GM12865 (cell line): ENCODE data around the gene MPO.

ENCODE experiments used
- DNase-seq: peaks from one replicate; pipeline ENCODE4 v3.0.0; 2010; ENCODE audit warnings: low read depth
- H3K4me3 ChIP-seq: 2 replicates; pipeline ENCODE4 v1.5.1; 2011; ENCODE audit warnings: mild to moderate bottlenecking, low read depth, low read length, control low read depth
- TF ChIP-seq, protein P1 (sequence below): IDR thresholded peaks from 2 replicates; pipeline ENCODE4 v1.5.1; 2011; ENCODE audit warnings: low read length, control low read depth, low read depth, inconsistent platforms; ENCODE audit not compliant: insufficient read depth; ENCODE audit errors: missing control alignments

The MPO gene

DNA sequence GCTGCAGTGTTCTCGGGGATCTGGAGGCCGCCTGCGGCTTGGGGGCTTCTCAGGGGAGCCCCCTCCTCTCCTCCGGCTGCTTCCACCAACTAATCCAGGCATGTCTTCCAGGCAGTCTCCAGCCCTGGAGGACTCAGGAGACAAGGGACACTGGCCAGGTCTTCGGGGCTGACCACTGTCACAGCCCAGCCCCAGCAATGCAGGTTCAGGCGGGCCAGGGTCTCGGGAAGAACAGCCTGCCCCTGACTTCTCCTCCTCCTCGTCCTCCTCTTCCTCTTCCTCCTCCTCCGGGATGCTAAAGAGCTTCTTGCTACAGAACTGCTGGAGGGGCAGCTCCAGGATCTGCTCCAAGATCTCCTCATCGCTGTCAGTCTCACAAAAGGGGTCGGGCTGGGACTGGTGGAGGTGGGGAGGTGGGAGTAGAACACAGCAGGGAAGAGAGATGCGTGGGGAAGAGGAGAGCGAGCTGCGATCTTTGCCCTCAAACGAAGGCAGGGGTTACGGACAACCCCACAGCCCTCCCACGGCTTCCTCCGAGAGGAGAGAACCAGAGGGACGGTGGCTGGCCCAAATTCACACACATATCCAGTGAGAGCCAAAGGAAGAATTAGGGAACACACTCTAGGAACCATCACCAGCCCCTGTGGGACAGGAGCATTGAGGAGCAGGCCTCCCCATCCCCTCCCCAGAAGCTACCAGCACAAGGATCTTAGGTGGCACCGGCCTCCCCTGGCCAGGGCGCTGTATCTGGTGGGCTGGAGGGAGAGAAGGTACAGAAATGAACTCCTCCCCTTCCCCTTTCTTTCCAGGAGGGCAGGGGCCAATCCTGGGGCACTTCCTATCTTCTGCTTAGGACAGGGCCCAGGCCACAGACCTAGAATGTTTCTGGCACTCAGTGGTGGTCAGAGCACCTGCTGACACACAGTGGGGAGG is 28.5 kb upstream of the MPO start:
- TF ChIP-seq, protein P1, sequence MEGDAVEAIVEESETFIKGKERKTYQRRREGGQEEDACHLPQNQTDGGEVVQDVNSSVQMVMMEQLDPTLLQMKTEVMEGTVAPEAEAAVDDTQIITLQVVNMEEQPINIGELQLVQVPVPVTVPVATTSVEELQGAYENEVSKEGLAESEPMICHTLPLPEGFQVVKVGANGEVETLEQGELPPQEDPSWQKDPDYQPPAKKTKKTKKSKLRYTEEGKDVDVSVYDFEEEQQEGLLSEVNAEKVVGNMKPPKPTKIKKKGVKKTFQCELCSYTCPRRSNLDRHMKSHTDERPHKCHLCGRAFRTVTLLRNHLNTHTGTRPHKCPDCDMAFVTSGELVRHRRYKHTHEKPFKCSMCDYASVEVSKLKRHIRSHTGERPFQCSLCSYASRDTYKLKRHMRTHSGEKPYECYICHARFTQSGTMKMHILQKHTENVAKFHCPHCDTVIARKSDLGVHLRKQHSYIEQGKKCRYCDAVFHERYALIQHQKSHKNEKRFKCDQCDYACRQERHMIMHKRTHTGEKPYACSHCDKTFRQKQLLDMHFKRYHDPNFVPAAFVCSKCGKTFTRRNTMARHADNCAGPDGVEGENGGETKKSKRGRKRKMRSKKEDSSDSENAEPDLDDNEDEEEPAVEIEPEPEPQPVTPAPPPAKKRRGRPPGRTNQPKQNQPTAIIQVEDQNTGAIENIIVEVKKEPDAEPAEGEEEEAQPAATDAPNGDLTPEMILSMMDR, result no peak
- H3K4me3 ChIP-seq, result no peak overlapping the region
- DNase-seq, result no peak

GRCh38 chr17:58308173-58308984 is 27.6 kb upstream of the MPO start:
- H3K4me3 ChIP-seq, result no peak overlapping the region
- TF ChIP-seq, protein P1, result no peak
- DNase-seq, result no peak

DNA sequence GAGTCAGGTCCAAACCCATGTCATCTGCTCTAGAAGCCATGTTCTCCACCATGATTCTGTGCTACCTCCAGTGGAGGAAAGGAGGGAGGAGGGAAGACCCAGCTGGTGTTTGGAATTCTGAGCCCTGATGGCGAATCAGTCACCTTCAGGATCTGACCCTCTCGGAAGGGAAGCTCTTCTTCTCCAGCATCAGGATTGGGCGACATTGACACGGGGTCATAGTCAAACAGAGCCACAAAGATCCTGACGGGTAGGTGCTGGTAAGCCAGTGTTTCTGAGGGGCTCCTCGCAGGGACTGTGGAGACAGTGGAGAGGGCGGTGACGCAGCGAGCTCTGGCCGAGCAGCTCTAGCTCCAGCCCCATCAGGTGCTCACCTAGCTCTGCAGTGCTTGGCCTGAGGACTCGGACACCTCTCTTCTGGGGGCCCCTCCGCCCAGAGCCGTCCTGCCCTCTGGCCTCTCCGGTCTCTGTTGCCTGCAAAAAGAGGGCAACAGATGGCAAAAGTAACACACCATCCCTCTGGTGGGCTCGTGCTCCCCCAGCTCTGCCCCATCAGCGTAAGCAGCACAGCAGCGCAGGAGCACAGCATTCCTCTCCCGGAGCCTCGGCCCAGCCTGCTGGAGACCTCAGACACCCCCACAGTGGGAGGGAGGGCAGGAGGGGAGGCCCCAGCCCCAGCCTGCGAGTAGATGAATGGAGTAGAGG is 26.9 kb upstream of the MPO start:
- TF ChIP-seq, protein P1, result no peak

GRCh38 chr17:58306131-58306951 is 25.6 kb upstream of the MPO start:
- TF ChIP-seq, protein P1, result no peak
- H3K4me3 ChIP-seq, result no peak overlapping the region
- no peak for DNase-seq

More for the DNA sequence above, 26.9 kb upstream of the MPO start:
- no peak for DNase-seq
- no peak overlapping the region for H3K4me3 ChIP-seq

DNA sequence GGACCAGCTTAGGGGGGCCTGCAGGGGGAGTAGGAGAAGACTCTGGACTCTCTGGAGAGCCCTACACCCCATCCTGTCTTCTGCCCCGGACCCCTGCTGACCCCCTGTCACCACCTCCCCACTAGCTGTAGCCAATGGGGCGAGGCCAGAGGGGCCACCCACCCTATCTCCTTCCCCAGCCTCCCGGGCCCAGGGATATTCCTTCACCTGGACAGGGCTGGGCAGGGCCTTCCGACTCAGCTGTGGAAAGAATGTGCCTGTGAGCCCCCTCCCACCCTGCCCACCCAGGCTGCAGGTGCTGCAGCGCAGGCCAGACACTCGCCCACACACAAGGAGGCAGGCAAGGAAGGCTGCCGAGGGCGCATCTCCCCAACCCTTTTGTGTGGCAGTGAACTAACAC is 24.9 kb upstream of the MPO start:
- no peak overlapping the region for H3K4me3 ChIP-seq
- TF ChIP-seq, protein P1, result no peak
- no peak for DNase-seq
